Fibroblast of mammary gland (primary cell): ENCODE results near the gene FNBP1.
"Not testable (repeated sequence)": the region's sequence is repeated elsewhere in the genome, so short reads cannot be mapped to it uniquely, and the experiment has no call there.

Experiments used
- DNase-seq: peaks from one replicate; pipeline ENCODE4 v3.0.0-alpha.2; 2010; ENCODE audit warnings: low read depth
- H3K4me3 ChIP-seq: 2 replicates; pipeline ENCODE4 v1.5.1; 2011; ENCODE audit warnings: low read depth, mild to moderate bottlenecking, low read length, moderate library complexity; ENCODE audit not compliant: control insufficient read depth
- CTCF ChIP-seq: conservative IDR thresholded peaks from 2 replicates; pipeline ENCODE4 v1.5.1; 2011; ENCODE audit warnings: low read depth, low read length, inconsistent platforms; ENCODE audit not compliant: control insufficient read depth, insufficient read depth

The FNBP1 gene

GRCh38 chr9:129891569-129891968 lies 151.4 kb downstream of the FNBP1 start:
- no peak for TF ChIP-seq CTCF
- DNase-seq, result no peak
- H3K4me3 ChIP-seq, result no peak overlapping the region

- DNase-seq, H3K4me3 ChIP-seq: not testable (repeated sequence)
Observed at GRCh38 chr9:129890718-129891299, 152.2 kb downstream of the FNBP1 start.

- no peak overlapping the region for H3K4me3 ChIP-seq
- no peak for DNase-seq
- TF ChIP-seq CTCF, result no peak
Observed at GRCh38 chr9:129889941-129890717, 152.9 kb downstream of the FNBP1 start.

- no peak for DNase-seq
- no peak for TF ChIP-seq CTCF
- H3K4me3 ChIP-seq, result no peak overlapping the region
Observed at GRCh38 chr9:129889122-129889940, 153.7 kb downstream of the FNBP1 start.

GRCh38 chr9:129888293-129889121 lies 154.5 kb downstream of the FNBP1 start:
- H3K4me3 ChIP-seq, result no peak overlapping the region

More at GRCh38 chr9:129888293-129889121, 154.5 kb downstream of the FNBP1 start:
- TF ChIP-seq CTCF, result no peak
- no peak for DNase-seq
